ENCODE data around the gene PGRMC2.

GRCh38 chr4:128267745-128268144 is 19.9 kb downstream of the PGRMC2 start:
- TF ChIP-seq, protein P1, sequence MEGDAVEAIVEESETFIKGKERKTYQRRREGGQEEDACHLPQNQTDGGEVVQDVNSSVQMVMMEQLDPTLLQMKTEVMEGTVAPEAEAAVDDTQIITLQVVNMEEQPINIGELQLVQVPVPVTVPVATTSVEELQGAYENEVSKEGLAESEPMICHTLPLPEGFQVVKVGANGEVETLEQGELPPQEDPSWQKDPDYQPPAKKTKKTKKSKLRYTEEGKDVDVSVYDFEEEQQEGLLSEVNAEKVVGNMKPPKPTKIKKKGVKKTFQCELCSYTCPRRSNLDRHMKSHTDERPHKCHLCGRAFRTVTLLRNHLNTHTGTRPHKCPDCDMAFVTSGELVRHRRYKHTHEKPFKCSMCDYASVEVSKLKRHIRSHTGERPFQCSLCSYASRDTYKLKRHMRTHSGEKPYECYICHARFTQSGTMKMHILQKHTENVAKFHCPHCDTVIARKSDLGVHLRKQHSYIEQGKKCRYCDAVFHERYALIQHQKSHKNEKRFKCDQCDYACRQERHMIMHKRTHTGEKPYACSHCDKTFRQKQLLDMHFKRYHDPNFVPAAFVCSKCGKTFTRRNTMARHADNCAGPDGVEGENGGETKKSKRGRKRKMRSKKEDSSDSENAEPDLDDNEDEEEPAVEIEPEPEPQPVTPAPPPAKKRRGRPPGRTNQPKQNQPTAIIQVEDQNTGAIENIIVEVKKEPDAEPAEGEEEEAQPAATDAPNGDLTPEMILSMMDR (conservative IDR thresholded peaks at IDR 0.05 in 1 of 2, IDR thresholded peaks at IDR 0.05 in 1 of 2; ENCODE audit: extremely low read depth in 1 of 2, insufficient read depth in 1 of 2, low read depth in 1 of 2, low read length in 2 of 2), result no peak
- no peak for TF ChIP-seq EZH2 (IDR thresholded peaks at IDR 0.05; ENCODE audit: borderline replicate concordance, low read length)
